ENCODE data around the gene ATP8A1.
"Not testable (repeated sequence)": the region's sequence is repeated elsewhere in the genome, so short reads cannot be mapped to it uniquely, and the experiment has no call there.

The ATP8A1 gene

GRCh38 chr4:42466273-42466844 lies 190.5 kb downstream of the ATP8A1 start:
- TF ChIP-seq CTCF (IDR thresholded peaks at IDR 0.05; ENCODE audit: low read depth, low read length, missing control alignments): no peak
- no peak for DNase-seq (ENCODE audit: low read depth)
- no peak overlapping the region for H3K4me3 ChIP-seq (ENCODE audit: low read depth, low read length)

- H3K4me3 ChIP-seq (ENCODE audit: low read depth, low read length): no peak overlapping the region
- no peak for DNase-seq (ENCODE audit: low read depth)
- no peak for TF ChIP-seq CTCF (IDR thresholded peaks at IDR 0.05; ENCODE audit: low read depth, low read length, missing control alignments)
These were observed 192.3 kb downstream of the ATP8A1 start for GRCh38 chr4:42464550-42465094.

GRCh38 chr4:42461216-42461615 lies 195.7 kb downstream of the ATP8A1 start:
- DNase-seq (ENCODE audit: low read depth); H3K4me3 ChIP-seq (ENCODE audit: low read depth, low read length): not testable (repeated sequence)

DNA sequence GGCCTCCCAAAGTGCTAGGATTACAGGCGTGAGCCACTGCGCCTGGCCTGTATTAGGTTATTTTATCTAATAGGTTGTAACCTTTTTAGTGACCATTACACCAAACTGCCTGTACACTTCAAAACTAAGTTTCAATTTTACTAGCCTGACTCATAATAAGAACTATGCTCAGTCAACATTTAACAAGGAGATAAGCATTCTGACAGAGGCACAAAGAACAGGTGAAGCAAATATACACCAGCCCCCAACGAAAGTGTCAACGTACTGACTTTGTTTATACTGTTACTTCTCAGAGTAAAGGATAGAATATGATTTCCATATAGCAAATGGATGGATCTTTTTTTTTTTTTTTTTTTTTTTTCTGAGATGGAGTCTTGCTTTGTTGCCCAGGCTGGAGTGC lies 196.9 kb downstream of the ATP8A1 start:
- no peak overlapping the region for H3K4me3 ChIP-seq (ENCODE audit: low read depth, low read length)
- DNase-seq (ENCODE audit: low read depth): peak; percentile 46
- no peak for TF ChIP-seq CTCF (IDR thresholded peaks at IDR 0.05; ENCODE audit: low read depth, low read length, missing control alignments)

DNA sequence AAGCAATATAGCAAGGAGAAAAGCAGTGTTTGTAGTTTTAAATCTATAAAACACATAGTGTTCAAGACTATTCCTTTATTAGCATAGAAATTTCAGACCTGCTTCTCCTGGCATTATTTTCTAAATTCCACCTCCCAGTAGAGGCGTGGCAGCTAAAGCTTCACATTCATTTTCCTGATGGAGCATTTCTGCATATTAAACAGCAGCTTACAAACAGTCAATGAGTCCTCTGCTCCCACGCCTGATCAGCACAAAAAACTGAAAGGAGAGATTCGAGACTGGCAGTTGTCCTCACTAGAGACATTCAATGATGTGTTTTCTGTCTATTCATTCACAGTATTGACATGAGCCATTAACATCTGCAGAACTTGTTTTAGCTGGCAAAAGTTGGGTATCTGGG lies 198.2 kb downstream of the ATP8A1 start:
- DNase-seq (ENCODE audit: low read depth): no peak
- no peak for TF ChIP-seq CTCF (IDR thresholded peaks at IDR 0.05; ENCODE audit: low read depth, low read length, missing control alignments)
- H3K4me3 ChIP-seq (ENCODE audit: low read depth, low read length): no peak overlapping the region

DNA sequence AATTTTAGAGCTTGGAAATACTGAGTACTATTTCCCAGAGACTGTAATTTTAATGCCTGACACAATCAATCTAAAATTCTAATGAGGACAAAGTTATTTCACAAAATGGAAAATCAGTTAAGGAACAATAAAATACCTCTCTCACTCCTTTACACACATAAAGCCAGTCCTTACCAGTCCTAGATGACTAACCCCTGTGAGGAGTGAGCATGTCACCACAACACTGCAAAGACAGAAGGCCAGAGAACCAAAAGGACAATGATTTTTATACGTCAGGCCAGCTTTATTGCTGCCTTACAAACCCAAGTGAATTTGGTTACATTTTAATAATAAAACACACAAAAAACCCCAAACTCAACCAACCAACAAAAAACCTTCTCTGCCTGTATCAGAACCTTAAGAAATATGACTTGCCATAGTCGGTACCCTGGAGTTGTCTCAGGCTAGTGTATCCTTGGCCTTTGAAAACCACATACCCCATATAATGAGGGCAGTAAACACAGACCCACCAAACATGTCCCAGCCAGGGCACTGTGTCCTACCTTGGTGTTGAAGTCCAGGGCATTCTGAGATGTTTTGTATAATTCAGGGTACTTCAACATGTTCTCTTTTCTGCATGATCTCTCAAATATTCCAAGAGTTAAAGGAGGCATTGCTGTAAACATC lies 202.0 kb downstream of the ATP8A1 start:
- TF ChIP-seq CTCF (IDR thresholded peaks at IDR 0.05; ENCODE audit: low read depth, low read length, missing control alignments): no peak
- no peak for DNase-seq (ENCODE audit: low read depth)
- H3K4me3 ChIP-seq (ENCODE audit: low read depth, low read length): no peak overlapping the region

DNA sequence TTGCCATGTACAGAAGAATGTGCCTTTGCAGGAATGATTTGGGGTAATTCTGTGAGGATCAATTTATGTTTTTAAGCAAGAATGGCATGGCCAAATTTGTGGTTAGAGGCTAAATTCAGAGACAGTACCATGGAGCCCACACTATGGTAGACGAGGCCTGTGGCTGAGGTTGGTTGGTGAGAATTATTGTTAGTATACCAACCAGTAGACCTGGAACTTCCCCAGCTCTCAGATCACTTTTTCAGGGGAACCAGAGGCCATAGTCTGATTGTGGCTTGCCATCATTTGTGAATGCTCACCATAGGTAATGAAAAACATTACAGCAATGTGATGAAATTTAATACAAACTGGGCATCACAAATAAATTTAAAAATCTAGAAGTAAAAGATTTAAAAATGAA lies 203.3 kb downstream of the ATP8A1 start:
- H3K4me3 ChIP-seq (ENCODE audit: low read depth, low read length): no peak overlapping the region
- TF ChIP-seq CTCF (IDR thresholded peaks at IDR 0.05; ENCODE audit: low read depth, low read length, missing control alignments): no peak
- DNase-seq (ENCODE audit: low read depth): no peak

All from GM12864 (cell line).